Stimulated activated CD4-positive, alpha-beta T cell treated with anti-CD3 and anti-CD28 coated beads, TNF-alpha, amount 100 ng/mL, for 24 hours (primary cell): ENCODE results near the gene MYO7B.

Source experiments
- DNase-seq, 3 experiments: peaks; one replicate each; pipeline ENCODE4 v3.0.0-alpha.2; 2020; ENCODE audit warnings: low read depth in 3 of 3

The MYO7B gene

DNA sequence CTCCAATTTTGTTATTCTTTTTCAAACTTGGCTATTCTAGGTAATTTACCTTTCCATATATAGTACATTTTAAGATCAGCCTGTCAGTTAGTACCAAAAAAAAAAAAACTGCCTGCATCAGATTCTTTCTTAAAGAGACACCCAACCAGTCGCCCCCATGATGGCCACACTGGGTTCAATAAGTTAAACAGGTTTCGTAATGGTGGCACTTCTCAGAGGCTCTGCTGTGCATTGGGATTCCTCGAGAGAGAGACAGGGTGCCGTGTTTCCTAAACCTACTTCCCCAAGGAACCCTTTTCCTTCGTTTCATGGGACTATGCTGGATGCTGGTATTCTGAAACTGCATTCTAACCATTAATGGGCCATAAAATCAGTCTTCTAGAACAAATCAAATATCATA is 37.4 kb downstream of the MYO7B start:
- no peak for DNase-seq

GRCh38 chr2:127573298-127573697 is 37.8 kb downstream of the MYO7B start:
- DNase-seq = no peak

GRCh38 chr2:127573771-127574170 is 38.3 kb downstream of the MYO7B start:
- DNase-seq = no peak

- DNase-seq = no peak
Measured at GRCh38 chr2:127574656-127575055, 39.2 kb downstream of the MYO7B start.

DNA sequence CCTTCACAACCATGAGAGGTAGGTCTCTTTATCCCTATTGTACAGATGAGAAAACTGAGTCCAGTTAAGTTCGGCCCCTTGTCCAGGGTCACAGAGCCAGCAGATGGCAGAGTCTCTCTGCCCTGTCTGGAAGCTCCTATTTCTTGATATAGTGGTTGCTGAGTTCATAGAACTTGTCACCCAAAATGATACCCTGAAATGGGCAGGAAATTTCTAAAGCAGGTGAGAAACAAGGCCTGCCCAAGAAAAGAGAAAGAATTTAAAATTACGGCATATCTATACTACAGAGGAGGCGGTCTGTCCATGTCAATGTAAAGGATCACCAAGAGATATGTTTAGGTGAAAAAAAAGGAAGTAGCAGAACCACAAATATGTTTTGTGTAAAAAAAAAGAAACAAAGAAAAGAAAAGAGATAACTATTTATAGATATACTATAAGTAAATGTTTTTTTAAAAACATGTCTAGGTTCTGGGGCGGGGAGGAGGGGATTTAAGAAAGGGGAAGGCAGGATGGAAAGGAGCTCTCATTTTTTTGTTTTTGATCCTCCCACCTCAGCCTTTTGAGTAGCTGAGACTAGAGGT is 39.8 kb downstream of the MYO7B start:
- no peak for DNase-seq

- no peak for DNase-seq
Measured at GRCh38 chr2:127575941-127576432, 40.5 kb downstream of the MYO7B start.

- DNase-seq = no peak
Measured at GRCh38 chr2:127576433-127577207, 41.1 kb downstream of the MYO7B start.

GRCh38 chr2:127577208-127577475 is 41.7 kb downstream of the MYO7B start:
- no peak for DNase-seq

- no peak for DNase-seq
Measured at GRCh38 chr2:127577503-127577902, 42.0 kb downstream of the MYO7B start.

- DNase-seq = no peak
Measured at GRCh38 chr2:127577973-127578372, 42.5 kb downstream of the MYO7B start.

GRCh38 chr2:127578411-127578810 is 42.9 kb downstream of the MYO7B start:
- no peak for DNase-seq

- no peak for DNase-seq
Measured at GRCh38 chr2:127579231-127579630, 43.7 kb downstream of the MYO7B start.

- DNase-seq = no peak
Measured at GRCh38 chr2:127580167-127581049, 44.9 kb downstream of the MYO7B start.

GRCh38 chr2:127581050-127581345 is 45.5 kb downstream of the MYO7B start:
- no peak for DNase-seq

- no peak for DNase-seq
Measured at GRCh38 chr2:127581516-127582490, 46.3 kb downstream of the MYO7B start.

GRCh38 chr2:127582863-127583861 is 47.7 kb downstream of the MYO7B start:
- DNase-seq = no peak

DNA sequence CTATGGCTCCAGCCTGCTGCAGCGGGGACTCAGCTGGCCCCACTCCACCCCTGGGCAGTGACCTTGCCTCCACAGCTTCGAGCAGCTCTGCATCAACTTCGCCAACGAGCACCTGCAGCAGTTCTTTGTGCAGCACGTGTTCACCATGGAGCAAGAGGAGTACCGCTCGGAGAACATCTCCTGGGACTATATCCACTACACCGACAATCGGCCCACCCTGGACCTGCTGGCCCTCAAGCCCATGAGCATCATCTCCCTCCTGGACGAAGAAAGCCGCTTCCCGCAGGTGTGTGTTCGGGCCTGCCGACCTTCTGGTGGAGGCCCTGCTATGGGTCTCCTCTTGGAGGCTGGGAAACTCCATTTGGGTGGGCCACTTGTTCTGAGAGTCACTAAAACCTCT is 48.6 kb downstream of the MYO7B start:
- DNase-seq = no peak

- no peak for DNase-seq
Measured at GRCh38 chr2:127584516-127585033, 49.1 kb downstream of the MYO7B start.

DNA sequence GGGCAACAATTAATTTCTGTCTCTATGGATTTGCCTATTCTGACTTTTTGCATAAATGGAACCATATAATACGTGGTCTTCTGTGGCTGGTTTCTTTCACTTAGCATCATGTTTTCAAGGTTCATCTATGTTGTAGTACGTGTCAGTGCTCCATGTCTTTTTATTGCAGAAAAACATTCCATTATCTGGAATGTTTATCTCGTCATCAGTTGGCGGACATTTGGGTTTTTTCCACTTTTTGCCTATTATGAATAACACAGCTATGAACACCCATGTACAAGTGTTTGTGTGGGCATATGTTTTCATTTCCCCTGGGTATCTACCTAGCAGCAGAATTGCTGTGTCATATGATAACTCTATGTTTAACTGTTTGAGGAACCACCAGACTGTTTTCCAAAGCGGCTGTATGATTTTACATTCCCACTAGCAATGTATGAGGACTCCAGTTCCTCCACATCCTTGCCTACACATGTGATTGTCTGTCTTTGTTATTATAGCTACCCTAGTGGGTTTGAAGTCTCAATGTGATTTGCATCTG is 49.9 kb downstream of the MYO7B start:
- DNase-seq = no peak

GRCh38 chr2:127586136-127586535 is 50.7 kb downstream of the MYO7B start:
- no peak for DNase-seq
